Loucy (cell line): ENCODE results near the gene BTBD6.

Source experiments
- EZH2phosphoT487 ChIP-seq: fragments of 200-600 bp; IDR thresholded peaks from 2 replicates; pipeline ENCODE4 v1.6.1; 2018; ENCODE audit warnings: antibody characterized with exemption, mild to moderate bottlenecking, moderate library complexity, borderline replicate concordance
- TF ChIP-seq, protein P1 (sequence below): fragments of 200-600 bp; sonication (generic); conservative IDR thresholded peaks from 2 replicates; pipeline ENCODE4 v1.5.1; 2014; ENCODE audit warnings: mild to moderate bottlenecking, antibody characterized with exemption, low read length

DNA sequence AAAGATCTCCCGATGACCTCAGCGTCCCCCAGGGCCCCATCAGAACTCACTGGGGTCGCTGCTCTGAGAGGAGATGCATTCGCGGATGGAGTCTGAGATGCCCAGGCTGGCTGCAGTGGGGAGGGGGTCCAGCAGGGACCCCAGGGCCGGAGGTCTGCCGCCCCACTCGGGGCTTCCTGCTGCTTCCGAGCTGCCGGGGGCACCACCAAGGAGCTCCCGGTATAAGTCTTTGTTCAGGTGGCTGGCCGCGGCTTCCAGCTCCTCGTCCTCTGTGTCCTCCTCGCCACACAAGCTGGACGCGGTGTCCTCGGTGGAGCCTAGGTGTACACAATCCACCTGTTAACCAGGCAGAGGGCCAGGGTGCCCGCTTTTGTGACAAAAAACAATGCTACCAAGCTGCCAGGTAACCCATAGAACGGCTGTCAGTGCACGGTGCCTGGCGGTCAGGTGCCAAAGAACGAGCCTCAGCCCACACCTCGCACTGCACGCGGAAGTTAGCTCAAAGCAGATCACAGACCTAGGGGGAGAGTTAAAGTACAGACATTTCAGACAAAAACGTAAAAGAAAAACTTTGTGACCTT, 26.6 kb upstream of the BTBD6 start:
- TF ChIP-seq, protein P1, sequence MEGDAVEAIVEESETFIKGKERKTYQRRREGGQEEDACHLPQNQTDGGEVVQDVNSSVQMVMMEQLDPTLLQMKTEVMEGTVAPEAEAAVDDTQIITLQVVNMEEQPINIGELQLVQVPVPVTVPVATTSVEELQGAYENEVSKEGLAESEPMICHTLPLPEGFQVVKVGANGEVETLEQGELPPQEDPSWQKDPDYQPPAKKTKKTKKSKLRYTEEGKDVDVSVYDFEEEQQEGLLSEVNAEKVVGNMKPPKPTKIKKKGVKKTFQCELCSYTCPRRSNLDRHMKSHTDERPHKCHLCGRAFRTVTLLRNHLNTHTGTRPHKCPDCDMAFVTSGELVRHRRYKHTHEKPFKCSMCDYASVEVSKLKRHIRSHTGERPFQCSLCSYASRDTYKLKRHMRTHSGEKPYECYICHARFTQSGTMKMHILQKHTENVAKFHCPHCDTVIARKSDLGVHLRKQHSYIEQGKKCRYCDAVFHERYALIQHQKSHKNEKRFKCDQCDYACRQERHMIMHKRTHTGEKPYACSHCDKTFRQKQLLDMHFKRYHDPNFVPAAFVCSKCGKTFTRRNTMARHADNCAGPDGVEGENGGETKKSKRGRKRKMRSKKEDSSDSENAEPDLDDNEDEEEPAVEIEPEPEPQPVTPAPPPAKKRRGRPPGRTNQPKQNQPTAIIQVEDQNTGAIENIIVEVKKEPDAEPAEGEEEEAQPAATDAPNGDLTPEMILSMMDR, result no peak
- no peak for TF ChIP-seq EZH2phosphoT487
